ENCODE results near the gene SHH.

DNA sequence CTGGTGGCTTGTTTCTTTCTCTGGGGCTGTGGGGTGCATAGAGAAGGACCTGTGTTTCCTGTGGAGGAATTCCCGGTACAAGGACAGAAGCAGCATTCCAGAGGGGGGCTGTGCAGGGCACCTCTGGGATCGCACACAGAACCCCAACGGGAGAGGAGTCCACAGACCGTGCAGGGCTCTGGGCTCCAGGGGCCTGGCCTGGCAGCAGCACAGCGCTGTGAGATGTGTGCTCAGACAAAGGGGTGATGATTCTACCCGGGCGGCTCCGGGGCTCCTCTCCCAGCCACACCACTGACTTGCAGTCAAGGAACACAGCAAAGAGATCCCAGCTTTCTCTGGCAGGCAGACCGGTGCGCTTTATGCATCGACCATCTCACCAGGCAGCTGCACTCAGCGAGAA is 6.9 kb upstream of the SHH start:
- TF ChIP-seq, protein P1, sequence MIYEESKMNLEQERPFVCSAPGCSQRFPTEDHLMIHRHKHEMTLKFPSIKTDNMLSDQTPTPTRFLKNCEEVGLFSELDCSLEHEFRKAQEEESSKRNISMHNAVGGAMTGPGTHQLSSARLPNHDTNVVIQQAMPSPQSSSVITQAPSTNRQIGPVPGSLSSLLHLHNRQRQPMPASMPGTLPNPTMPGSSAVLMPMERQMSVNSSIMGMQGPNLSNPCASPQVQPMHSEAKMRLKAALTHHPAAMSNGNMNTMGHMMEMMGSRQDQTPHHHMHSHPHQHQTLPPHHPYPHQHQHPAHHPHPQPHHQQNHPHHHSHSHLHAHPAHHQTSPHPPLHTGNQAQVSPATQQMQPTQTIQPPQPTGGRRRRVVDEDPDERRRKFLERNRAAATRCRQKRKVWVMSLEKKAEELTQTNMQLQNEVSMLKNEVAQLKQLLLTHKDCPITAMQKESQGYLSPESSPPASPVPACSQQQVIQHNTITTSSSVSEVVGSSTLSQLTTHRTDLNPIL (CRISPR knock-in tag; IDR thresholded peaks at IDR 0.05; ENCODE audit: low read depth), result no peak
- TF ChIP-seq PPARA (CRISPR knock-in tag; IDR thresholded peaks at IDR 0.05; ENCODE audit: borderline replicate concordance), result no peak
- no peak for TF ChIP-seq SNAI2 (CRISPR knock-in tag; IDR thresholded peaks at IDR 0.05)
- no peak for TF ChIP-seq ZFP30 (CRISPR knock-in tag; IDR thresholded peaks at IDR 0.05)
- no peak for TF ChIP-seq RARB (CRISPR knock-in tag; IDR thresholded peaks at IDR 0.05)
- TF ChIP-seq, protein P2, sequence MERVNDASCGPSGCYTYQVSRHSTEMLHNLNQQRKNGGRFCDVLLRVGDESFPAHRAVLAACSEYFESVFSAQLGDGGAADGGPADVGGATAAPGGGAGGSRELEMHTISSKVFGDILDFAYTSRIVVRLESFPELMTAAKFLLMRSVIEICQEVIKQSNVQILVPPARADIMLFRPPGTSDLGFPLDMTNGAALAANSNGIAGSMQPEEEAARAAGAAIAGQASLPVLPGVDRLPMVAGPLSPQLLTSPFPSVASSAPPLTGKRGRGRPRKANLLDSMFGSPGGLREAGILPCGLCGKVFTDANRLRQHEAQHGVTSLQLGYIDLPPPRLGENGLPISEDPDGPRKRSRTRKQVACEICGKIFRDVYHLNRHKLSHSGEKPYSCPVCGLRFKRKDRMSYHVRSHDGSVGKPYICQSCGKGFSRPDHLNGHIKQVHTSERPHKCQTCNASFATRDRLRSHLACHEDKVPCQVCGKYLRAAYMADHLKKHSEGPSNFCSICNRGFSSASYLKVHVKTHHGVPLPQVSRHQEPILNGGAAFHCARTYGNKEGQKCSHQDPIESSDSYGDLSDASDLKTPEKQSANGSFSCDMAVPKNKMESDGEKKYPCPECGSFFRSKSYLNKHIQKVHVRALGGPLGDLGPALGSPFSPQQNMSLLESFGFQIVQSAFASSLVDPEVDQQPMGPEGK (CRISPR knock-in tag; IDR thresholded peaks at IDR 0.05; ENCODE audit: borderline replicate concordance), result no peak
- TF ChIP-seq ZC3H10 (CRISPR knock-in tag; IDR thresholded peaks at IDR 0.05), result no peak
- TF ChIP-seq CSDC2 (CRISPR knock-in tag; IDR thresholded peaks at IDR 0.05), result no peak
- no peak for TF ChIP-seq ARNTL (CRISPR knock-in tag; IDR thresholded peaks at IDR 0.05; ENCODE audit: borderline replicate concordance, low read depth)
- TF ChIP-seq ZNF8 (CRISPR knock-in tag; IDR thresholded peaks at IDR 0.05), result no peak
- TF ChIP-seq, protein P3, sequence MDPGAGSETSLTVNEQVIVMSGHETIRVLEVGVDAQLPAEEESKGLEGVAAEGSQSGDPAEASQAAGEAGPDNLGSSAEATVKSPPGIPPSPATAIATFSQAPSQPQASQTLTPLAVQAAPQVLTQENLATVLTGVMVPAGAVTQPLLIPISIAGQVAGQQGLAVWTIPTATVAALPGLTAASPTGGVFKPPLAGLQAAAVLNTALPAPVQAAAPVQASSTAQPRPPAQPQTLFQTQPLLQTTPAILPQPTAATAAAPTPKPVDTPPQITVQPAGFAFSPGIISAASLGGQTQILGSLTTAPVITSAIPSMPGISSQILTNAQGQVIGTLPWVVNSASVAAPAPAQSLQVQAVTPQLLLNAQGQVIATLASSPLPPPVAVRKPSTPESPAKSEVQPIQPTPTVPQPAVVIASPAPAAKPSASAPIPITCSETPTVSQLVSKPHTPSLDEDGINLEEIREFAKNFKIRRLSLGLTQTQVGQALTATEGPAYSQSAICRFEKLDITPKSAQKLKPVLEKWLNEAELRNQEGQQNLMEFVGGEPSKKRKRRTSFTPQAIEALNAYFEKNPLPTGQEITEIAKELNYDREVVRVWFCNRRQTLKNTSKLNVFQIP (CRISPR knock-in tag; IDR thresholded peaks at IDR 0.05; ENCODE audit: borderline replicate concordance, low read depth), result no peak
- no peak for TF ChIP-seq BACH2 (CRISPR knock-in tag; IDR thresholded peaks at IDR 0.05; ENCODE audit: borderline replicate concordance)

Data from SK-N-SH treated with all-trans-retinoic acid at 6 μM for 48 hours (cell line).